GM13977 (cell line): ENCODE measurements around the gene NHERF1.
A peak's percentile ranks its signal among the peaks of the same experiment; 100 is the strongest.

Experiments used
- DNase-seq: peaks from one replicate; pipeline ENCODE4 v3.0.0; 2012; ENCODE audit warnings: low spot score
- in situ Hi-C: fragments of 300-500 bp; cut with MboI; formaldehyde crosslinking; loops from one replicate; pipeline ENCODE4 v1.12.0; 2022; ENCODE audit warnings: low sequenced_read_pairs, low pct_unique_long_range_greater_than_20kb, mixed read lengths, inconsistent platforms; ENCODE audit not compliant: unreplicated experiment
- TF ChIP-seq, protein P1 (sequence below): IDR thresholded peaks from 2 replicates; pipeline ENCODE4 v1.5.1; 2012; ENCODE audit warnings: mild to moderate bottlenecking, control low read depth; ENCODE audit not compliant: insufficient read depth; ENCODE audit errors: extremely low read depth, missing control alignments

NHERF1 gene

DNA sequence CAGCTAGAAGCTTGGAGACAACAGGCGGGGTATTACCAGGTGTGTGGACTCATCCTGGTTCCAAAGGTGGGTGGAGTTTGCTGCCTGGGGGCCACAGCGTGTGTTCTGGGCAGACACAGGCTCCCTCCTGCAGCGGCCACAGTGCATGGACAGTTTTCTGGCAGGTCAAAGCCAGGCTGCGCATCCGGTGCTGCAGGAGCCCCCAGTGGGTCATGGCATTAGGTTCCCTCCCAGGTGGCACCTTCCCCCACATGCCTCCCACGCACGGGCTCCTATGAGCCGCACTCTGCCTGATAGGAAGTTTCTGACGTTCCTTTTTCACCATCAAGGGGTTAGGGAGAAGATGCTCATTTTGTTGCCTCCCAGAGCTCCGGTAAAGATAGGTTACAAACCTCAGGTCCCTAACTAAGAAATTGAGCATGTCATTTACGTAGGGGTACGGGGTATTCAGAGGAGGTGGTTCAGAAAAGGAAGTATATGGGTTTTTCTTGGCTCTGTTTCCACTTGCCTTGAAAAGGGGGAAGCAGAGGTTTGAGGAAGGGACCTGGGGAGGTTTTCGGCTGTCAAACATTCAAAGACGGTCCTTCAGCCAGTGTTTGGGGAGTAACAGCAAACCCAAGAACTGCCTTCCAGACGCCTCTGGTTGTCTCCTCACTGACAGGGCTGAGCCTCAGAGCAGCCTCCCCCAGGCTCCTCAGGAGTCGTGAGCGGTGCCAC lies 60.4 kb downstream of the NHERF1 start:
- DNase-seq = no peak
- TF ChIP-seq, protein P1, sequence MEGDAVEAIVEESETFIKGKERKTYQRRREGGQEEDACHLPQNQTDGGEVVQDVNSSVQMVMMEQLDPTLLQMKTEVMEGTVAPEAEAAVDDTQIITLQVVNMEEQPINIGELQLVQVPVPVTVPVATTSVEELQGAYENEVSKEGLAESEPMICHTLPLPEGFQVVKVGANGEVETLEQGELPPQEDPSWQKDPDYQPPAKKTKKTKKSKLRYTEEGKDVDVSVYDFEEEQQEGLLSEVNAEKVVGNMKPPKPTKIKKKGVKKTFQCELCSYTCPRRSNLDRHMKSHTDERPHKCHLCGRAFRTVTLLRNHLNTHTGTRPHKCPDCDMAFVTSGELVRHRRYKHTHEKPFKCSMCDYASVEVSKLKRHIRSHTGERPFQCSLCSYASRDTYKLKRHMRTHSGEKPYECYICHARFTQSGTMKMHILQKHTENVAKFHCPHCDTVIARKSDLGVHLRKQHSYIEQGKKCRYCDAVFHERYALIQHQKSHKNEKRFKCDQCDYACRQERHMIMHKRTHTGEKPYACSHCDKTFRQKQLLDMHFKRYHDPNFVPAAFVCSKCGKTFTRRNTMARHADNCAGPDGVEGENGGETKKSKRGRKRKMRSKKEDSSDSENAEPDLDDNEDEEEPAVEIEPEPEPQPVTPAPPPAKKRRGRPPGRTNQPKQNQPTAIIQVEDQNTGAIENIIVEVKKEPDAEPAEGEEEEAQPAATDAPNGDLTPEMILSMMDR = no peak
- in situ Hi-C loops = no loop called here

DNA sequence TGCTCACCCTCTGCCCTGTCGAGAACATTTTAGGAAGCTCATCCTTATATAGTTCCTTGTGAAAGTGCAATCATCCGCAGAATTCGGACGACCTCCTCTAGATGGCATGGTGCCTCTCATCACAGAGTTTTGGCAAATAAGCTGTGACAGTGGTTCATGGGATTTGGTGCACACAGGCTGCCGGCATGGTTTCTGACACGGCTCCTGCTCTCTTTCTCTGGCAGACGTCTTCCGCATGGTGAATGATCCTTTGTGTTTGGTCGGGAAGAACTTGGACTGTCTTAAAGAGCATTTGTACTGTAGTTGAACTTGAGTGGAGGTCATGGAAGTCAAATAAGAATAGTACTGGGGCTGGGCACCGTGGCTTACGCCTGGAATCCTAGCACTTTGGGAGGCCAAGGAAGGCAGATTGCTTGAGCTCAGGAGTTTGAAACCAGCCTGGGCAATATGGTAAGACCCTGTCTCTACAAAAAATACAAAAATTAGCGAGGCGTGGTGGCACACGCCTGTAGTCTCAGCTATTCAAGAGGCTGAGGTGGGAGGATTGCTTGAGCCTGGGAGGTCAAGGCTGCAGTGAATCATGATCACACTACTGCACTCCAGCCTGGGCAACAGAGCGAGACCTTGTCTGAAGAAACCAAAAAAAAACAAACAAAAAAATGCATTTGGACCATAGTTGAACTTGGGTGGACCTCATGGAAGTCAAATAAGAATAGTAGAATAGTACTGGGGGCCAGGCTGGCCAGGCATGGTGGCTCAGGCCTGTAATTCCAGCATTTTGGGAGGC lies 62.5 kb downstream of the NHERF1 start:
- in situ Hi-C loops = no loop called here
- DNase-seq = no peak
- TF ChIP-seq, protein P1 = no peak

DNA sequence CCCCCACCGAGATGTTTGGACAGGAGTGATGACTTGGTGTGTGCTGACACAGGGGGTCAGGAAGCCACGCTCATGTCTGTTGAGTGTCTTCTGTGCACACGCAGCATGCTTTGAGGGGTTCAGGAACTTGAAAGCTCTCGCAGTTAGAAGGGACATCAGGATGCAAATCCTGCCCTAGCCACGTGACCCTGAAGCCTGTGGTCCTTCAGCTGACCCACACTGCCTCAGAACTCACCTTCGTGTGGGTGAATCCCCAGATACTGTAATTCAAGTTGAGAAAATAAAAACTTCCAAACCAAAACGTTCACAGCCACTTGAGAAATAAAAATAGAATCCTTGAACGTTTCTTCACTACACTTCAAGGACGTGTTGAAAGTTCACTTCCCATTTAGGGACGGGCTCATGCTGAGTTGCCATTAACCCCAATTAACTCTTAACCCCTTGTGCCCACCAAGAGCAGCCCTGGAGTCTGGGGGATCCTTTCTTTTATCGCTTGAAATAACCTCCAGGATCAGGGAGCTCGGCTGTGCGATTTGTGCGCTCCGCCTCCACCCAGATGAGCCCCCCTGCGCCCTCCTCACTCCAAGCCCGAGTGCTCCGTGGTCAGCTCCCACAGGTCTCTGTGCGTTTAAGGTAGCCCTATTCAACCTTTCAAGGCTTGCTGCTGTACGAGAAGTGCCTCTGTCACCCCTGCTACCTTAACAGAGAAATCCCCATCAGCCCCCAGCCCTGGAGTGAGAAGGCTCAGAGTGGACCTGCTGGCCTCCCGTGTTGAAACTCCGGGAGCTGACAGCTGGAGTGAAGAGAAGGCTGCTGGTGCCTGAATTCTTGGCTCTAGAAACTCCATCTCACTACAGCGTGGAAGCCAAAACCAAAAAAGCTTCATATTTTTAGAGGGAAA lies 63.9 kb downstream of the NHERF1 start:
- in situ Hi-C loops = no loop called here
- no peak for DNase-seq
- TF ChIP-seq, protein P1 = no peak

DNA sequence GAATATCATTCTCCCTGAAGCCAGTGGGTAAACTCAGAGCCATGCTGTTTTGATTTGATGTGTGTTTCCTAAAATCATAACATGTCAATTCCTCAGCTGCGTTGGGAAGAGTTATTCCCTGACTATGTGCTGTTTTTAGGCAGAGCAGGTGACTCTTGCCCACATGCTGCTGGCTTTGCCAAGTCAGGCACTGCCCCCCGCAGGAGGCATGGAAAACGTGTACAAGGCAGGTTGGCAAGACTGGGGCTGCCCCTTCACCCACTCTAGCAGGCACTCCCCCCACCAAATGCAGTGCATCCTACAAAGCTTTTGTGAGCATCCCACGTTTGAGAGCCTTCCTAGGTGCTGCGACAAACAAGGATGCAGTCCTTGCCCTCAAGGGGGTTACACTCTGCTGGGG lies 66.0 kb downstream of the NHERF1 start:
- no peak for DNase-seq
- TF ChIP-seq, protein P1 = no peak
- in situ Hi-C loops = no loop called here

DNA sequence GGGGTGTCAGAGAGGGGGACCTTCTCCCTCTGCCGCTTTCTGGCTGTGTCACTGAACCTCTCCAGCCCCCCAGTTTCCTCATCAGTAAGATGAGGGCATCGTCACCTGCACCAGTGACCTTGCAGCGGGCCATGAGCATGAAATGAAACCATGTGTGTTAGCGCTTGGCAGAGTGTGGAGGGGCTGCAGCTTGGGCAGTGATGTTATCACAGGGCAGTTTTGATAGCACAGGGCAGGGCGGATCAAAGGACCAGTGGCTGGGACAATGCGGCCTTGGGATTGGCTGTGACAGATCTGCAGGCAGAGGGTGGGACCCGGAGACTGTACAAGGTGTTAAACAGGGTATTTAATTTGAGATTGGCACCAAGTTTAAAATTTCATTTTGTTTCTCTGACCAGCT lies 66.6 kb downstream of the NHERF1 start:
- in situ Hi-C loops = no loop called here
- DNase-seq = no peak
- TF ChIP-seq, protein P1 = no peak

DNA sequence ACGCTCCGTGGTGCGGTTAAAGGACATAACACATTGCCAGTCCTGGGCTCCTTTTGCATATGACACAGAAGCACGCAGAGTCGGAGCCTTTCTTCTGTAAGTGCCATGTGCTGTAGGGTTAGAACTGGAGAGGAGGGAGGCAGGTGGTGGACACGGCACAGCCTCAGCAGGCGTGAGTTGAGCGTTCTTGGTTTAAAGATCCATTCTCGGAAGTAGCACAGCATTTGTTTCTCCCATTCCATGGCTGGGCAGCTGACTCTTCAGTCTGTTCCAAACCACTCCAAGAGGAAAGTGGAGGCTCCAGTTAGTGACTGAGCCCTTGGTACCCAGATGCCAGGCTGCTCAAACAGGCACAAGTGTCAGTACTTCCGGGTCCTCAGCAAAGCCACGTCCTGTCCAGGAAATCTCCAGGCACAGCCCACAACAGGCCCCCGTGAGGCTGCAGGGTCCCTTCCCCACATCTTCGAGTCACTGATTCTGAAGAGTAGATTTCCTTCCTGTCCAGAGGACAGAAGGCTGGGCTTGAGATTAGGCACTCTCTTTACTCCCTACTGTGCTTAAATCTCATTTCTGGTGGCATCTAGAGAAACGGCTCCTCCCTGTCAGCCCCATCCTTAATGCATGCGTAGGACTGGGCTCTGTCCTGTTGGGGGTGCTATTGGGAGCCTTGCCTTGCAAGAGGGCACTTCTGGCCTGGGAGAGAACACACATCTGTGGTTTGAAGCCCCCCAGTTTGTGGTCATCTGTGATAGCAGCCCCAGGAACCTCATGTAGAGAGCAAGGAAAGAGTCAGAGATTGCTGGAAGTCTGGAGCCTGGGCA lies 67.3 kb downstream of the NHERF1 start:
- no peak for DNase-seq
- TF ChIP-seq, protein P1 = peak; percentile 29
- in situ Hi-C loops = no loop called here
